GM21367 (cell line): Measurements from ENCODE around the gene ELF4.
"Not testable (repeated sequence)": the region's sequence is repeated elsewhere in the genome, so short reads cannot be mapped to it uniquely, and the experiment has no call there.

Source experiments
- ATAC-seq: cut with Tn5 transposase; IDR thresholded peaks from one replicate; pipeline ENCODE4 v1.9.1; 2021; ENCODE audit not compliant: unreplicated experiment

Gene ELF4

DNA sequence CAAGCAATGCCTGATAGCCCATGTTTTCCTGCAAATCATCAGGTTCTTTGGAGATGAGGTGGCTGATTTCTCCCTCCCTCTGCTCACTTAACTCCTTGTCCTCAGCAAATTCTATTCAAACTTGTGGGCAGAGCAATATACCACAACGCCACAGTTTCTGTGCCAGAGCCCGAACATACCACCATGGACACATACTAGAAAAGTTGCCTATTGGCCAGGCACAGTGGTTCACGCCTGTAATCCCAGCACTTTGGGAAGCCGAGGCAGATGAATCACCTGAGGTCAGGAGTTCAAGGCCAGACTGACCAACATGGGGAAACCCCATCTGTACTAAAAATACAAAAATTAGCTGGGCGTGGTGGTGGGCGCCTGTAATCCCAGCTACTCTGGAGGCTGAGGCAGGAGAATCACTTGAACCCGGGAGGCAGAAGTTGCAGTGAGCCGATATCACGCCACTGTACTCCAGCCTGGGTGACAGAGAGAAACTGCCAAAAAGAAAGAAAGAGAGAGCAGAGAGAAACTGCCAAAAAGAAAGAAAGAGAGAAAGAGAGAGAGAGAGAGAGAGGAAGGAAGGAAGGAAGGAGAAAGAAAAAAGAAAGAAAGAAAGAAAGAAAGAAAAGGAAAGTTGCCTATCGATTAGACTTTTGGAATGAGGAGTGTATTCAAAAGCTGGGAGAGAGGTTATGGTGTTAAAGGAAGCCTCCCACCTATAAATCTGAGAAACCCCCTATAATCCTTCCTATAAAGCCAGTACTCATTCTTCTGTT lies 5.0 kb upstream of the ELF4 start:
- not testable (repeated sequence) for ATAC-seq

DNA sequence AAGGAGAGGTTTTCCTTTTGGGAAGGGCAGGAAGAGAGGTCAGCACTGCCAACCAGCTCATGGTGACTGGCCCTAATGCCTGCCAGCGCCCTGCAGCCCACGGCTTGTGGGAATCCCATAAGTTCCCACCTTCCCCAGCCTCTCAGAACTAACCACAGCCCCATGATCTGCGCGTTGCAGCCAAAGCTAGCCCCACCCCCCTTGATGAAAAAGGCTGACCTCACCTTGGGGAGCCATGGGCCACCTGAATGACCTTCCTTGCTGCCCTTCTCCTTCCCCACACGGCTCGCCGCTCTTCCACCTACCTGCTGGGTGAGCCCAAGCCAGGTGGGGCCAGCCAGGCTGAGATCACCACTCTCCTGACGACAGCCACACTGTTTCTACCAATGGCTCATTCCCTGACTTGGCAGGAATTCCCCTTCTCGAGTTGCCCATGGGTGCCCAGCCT lies 3.9 kb upstream of the ELF4 start:
- no peak for ATAC-seq

DNA sequence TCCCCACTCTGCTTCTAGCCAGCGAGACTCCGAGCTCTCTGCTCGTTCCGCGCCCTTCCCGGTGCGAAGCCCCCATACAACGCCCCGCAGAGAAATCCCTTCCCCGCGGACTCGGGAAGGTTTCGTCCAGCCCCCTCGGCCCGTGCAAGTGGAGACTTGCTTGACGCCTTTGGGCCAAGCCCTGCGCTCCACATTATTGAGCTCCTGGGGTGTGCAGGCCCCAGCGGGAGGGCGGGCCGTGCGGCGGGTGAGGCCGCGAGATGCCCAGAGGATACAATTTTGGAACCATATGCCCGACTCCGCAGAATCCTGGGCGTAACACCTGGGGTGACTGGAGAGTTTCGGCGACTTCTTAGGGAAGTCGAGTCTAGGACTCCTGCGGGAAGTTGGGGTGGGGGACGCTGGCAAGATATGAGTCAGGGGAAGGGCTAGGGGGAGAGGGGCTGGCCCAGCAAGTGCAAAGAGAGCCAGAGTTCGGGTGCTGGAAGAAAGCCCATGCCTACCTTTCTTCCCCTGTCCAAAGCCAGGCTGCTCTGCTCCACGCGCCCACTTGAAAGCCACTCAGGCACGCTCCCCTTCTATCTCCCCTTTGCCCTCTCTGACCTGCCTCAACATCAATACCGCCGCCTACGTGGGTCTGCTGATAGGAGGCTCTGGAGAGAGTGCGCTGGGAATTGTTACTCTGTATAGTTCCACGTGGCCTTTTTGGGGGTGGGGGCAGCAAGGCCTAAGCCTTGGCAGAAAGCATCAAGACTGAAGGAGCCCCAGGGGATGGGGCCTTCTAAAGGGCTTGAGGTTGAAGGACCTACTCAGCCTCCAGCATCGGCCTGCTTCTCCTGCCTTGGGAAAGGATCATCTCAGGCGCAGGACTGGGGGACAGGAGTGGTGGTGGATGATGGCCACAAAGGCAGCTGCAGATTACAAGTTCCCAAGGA lies 1.2 kb upstream of the ELF4 start:
- no peak for ATAC-seq

DNA sequence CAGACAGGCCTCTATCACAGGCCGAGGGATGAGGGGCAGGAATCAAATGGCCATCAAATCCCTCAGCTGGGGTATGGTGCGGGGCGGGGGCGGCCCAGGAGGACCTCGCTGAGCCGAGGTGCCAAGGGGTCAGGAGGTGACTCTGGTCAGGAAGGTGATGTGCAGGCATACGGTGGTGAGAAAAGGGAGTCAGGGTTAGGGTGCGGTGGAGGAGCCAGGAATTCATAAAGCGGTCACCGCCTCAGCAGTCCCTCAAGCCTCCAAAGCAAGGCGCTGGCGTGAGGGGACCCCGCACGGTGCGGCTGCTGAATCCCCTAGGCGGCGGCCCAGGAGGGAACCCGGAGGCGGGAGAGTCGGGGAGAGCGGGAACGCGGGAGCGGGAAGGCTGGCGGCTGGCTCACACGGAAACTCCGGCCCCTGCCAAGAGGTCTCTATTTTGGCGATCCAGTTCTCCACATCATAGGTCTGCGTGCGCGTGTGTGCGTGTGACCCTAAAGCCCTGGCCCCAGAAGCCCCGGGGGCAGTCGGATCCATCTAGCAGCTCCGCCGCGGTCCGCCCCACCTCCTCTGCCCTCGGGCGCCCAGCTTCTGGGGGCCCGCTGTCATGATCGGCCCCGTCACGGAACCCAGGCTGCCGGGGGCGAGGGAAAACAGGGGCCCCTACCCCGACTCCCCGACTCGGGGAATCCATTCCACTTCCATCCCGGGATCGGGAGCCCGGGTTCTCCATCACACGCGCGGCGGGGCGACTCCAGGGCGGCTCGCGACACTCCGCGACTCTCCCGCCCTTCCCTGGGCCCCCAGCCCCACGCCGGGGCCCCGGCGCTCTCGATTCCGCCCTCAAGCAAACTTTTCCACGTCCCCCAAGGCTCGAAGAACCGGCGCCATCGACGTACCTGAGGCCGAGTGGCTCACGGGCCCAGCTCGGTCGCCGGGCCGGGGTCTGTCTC lies 593 bp downstream of the ELF4 start:
- no peak for ATAC-seq

DNA sequence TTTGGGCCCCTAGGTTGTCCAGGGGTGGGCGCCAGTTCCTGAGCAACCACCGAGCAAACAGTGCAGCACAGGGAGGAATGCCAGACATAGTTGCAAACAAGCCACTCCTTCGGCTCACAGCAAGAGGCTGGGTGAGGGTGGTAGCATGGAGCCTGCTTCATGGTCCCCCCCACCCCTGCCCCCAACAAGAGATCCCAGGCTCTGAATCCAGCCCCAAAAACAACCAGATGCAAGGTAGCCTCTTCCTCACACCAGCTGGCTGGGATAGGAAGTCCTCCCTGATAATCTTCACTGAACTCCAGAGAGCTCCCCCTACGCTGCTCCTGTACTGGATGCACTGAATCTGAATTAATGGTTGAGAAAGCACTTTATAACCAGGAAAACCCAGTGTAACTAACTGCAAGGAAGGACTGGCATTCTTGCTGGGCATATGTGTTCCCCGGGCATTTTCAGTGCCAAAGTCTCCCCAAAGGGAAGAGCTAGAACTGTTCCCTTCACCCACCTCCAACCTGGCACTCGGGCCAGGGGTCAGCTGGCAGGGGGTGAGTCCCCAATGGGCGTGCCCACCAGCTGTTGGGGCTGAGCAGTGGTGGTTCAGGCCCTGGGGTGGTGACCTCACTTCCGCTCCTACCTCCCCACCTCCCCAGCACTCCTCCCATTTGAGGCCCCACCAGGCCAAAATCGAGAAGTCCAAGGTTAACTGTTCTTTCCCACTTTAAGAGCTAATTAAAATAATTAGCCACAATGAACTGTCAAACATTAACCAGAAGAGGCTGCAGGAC lies 1.5 kb downstream of the ELF4 start:
- peak; percentile 73 for ATAC-seq

DNA sequence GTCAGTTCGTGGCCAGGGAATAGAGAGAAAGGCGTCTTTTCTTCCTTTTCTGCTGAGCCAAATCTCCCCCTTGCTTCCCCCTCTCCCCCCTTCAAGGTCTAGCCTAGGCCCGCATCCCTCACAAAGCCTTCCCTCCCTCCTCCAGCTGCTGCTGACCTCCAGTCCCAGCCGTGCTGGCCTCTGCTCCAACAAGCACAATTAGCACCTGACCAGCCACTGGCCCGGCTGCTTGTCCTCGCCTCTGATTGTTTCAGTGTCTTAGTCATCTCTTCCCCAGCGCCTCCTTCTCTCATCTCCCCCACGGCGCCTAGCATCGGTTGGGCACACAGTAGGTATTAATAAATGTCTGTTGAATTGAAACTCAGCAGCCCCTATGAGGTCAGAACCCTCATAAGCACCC lies 4.2 kb downstream of the ELF4 start:
- ATAC-seq, result no peak

DNA sequence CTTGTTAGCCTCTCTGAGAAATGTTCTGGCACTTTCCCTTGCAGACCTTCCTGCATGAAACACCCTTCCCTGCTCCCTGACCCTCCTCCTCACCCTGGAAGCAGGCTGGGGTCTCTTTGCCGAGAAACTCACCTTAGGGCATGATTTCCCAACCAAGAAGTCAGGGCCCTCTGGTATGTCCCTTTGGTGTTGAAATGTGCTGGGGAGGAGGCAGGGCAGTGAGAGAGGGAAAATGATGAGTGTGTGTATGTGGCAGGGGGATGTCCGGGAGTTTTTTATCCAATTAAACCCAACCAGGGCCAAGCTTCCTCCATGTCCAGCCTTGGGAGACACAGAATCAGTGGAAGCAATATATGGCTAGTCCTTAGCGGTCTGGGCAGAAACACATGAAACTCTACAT lies 5.1 kb downstream of the ELF4 start:
- ATAC-seq, result no peak

DNA sequence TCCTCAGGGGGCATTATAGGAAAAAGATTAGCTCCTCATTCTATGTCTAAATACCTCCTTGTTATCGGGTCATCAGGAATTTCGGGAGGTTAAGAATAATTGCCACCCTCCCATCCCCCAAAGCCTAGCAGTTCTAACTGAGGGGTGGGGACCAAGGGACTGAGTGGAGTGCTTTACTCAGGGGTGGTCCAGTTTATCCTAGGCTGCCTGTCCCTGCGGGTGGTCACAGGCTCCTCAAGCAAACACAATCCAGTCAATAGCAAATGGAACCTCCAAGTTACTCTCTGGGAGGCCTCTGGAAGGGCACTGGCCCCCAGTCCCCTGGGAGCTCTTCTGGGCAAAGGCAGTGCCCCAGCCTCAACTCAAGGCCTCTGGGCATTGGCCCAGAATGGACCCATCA lies 6.7 kb downstream of the ELF4 start:
- ATAC-seq, result no peak

DNA sequence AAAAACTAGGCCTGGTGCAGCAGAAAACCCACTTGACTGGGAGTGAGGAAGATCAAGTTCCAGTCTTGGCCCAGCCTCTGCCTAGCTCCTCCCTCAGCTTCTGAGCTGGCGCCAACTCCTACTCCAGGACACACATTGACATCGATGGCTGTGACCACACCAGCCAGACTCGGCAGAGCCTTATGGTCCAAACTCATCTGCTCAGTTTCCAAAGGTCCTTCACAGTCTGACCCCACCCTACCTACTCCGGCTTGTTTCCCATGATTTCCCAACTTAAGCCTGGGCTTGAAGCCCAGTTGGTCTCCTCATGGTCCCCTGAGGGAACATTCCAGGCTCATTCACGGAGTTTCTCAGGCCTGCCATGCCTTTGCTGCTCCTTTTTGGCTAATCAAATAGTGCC lies 10.1 kb downstream of the ELF4 start:
- ATAC-seq, result no peak

DNA sequence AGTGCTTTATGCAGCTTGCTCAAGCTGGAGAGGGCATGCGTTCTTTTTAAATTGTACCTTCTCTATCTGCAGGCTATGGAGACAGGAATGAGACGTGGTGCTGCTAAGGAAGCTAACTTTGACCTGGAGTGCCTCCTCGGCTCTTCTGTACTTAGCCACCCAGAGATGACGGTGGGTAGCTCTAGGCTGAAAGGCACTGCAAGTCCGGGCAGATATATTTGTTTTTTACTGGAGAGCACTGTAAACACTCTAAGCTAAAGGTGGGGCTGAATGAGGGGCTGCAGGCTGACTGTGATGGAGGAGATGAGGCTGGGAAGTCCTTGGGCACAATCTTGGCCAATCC lies 12.1 kb downstream of the ELF4 start:
- no peak for ATAC-seq

DNA sequence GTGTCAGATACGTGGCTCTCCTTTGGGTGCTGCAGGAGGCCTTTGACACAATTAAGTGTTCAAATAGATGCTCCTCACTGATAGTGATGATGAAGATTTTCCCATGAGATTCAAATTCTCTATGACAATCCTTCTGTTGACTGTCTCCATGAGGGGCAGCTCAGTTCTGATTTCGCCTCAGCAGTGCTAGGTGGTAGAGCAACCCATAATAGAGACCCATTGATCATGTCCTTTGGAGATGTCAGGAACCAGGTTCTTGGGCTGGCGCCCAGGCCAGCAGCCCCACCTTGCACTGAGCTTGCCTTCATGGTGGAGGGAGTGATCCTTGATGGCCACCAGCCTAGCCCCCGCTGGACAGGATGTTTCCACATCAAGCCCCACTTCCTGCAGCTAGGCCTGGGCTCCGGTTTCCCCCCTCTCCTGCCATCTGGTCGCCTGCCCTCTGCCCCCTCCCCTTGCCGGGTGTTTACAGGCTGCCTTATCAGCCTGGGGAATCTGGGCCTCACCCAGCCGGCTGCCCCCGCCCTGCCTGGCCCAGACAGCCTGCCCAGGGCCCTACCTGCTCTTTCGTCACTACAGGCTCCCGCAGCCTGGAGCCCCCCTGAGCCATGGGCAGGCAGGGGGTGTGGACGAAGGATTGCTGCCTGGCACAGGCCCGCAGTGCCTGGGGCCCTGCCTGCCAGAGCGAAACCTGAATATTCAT lies 12.6 kb downstream of the ELF4 start:
- ATAC-seq, result no peak

DNA sequence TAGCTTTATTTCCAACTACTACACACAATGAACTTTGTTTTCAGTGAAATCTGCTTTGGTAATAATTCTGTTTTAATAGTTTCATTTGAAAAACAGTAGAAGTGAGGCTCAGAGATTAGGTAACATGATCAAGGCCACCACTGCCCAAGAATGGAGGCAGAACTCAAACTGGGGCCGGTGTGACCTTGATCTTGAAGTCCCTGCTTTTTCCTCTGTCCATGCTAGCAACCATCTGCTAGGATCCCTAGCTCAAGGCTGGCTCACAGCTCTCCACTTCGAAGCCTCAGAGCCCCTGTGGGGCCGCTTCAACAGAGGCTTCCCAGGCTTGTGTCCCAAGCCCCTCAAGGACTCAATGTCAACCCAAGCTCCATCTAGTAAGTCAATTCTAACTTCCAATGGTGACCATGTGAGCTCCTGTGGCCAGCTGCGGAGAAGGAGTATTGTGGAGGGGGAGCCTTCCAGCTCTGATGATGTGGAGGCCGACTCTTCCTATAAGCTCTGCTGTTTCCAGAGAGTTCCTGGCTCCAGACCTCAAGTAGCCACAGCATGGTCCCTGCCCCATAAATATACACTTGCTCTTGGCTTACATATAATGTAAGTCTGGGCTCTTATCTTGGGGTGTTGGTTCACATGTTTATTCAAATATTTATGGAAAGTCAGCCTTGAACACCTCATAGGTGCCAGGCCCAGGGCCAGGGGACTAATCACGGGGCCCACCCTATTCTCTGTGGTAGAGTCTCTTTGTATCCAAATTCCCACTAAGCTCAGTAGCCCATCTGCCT lies 14.9 kb downstream of the ELF4 start:
- no peak for ATAC-seq

DNA sequence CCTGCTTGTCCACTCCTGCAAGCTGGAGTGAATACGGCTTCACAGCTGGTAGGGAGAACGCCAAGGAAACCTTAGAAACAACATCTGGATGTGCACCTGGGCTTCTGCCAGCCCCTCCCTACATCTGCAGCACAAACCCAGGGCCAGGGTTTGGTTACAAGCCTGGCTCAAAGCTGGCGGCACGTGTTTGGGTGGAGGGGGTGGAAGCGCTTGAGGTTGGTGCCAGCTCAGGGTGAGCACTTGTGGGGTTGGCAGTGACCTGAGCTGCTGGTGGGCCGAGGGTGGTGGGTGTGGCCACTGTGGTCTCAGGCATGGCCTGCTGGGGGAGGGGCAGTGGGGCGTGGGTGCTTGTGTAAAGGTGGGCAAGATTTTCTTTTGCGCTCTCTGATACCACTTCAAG lies 15.6 kb downstream of the ELF4 start:
- no peak for ATAC-seq

DNA sequence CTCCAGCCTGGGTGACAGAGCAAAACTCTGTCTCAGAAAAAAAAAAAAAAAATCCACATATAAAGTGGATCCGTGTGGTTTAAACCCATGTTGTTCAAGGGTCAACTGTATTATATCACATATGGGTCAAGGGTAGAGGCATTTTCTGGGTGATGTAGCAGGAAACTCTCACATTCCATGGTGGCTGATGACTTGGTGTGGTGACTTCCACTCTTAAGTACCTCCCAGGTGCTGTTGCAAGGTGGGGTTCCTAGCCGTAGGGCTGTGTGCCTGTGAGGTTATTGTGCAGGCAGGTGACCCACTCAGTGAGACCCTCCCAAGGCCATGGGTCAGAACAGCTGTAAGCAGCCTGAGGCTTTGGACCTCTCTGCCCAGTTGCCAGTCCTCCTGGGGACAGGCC lies 17.0 kb downstream of the ELF4 start:
- no peak for ATAC-seq

DNA sequence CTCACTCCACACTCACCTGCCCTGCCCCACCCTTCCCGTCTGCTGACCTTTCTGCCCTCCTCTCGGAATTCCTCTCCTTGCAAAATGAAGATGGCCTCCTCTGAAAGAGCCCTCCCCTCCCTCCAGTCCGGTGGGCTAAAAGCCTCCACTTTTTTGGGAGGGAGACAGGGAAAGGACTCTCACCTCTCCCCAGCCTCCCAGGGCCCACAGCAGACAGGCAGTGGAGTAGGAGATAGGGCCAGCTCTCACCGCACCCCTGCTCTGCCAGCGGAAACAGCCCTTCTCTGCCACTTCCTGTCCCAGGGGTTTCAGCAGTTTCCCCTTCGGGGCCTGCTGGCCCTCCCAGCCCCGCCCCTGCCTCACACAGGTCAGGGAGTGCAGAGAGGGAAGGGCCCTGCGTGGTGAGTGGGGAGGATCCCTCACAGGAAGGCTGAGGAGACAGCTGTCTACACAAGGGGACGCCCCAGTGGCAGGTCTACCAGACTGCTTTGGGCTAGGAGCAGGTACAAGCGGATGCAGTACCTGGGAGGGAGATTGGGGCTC lies 18.2 kb downstream of the ELF4 start:
- peak; percentile 98 for ATAC-seq

DNA sequence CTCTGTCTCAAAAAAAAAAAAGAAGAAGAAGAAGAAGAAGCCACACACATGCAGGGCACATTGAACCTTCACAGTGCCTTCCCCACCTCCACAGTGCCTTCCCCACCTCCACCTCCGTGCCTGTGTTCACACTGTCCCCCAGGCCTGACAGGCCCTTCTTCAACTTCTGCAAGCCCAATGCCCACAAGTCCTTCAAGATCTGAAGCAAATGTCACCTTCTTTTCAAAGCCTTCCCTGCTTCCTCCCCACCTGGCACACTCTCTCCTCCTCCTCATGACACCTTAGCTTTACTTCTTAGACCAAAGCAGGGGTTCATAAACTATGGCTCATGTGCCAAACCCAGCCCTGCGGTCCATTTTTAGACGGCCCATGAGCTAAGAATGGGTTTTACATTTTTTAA lies 19.9 kb downstream of the ELF4 start:
- no peak for ATAC-seq

DNA sequence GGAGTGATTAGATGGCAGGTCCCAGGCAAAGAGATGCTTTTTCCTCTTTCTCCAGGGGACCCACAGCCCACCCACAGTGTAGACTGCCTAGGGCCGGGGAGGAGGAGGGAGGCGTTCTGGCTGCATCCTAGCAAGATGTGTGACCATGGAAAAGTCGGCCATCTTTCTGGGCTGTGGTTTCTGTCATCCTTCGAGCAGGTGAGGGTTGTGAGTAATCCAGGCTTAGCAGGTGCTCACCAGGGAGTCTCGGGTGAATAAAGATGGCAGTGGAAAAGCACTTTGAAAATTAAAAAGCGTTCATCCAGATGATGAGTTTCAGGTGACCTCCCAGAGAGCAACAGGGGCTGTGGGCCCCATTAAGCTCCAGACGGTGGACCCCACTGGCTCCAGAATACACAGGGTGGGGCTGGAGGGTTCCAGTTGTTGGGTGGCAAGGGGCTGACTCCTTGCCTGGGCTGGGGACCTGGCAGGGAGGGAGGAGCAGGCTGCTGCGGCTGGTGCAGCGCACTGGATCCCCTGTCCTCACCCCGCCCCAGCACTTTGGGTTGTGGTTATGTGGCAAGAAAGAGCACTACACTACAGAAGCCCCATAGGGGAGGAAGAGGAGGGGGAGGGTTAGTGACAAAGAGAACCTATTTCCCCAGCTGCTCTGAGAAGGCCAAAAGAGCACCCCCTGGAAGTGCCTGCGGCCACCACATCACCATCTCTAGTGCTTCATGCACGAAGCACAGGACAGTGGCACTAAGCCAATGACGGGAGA lies 23.7 kb downstream of the ELF4 start:
- ATAC-seq, result peak; percentile 38
